Caki2 (cell line): ENCODE measurements around the gene TNS3. TPM values are rescaled to one million over a fixed set of nuclear protein-coding genes. Genes with fewer than 3 reads are reported as not detected.

ENCODE experiments used
- DNase-seq: peaks from one replicate; pipeline ENCODE4 v3.0.0-alpha.2; 2015; ENCODE audit warnings: low read depth
- in situ Hi-C: cut with HindIII; loops from 2 replicates; pipeline ENCODE4 v1.10.0; 2016; ENCODE audit warnings: low sequenced_read_pairs, low pct_unique_long_range_greater_than_20kb, mixed read lengths
- total RNA-seq: library from RNA; depleted of rRNA; stranded (reverse); fragments of >200 nt; shearing (Covaris generic); gene quantifications from 2 replicates; pipeline ENCODE4 v1.2.3, GENCODE V29; 2014; ENCODE audit warnings: low replicate concordance

Gene TNS3
- total RNA-seq, 1 experiment from 2014 or later, result 50.5 TPM

- in situ Hi-C loops, result no loop called here
- no peak for DNase-seq
These were observed 125.5 kb downstream of the TNS3 start for GRCh38 chr7:47456210-47456955.

GRCh38 chr7:47455872-47456185 lies 126.1 kb downstream of the TNS3 start:
- no peak for DNase-seq
- in situ Hi-C loops, result no loop called here

GRCh38 chr7:47454974-47455871 lies 126.7 kb downstream of the TNS3 start:
- in situ Hi-C loops, result no loop called here
- no peak for DNase-seq

- in situ Hi-C loops, result no loop called here
- DNase-seq, result no peak
These were observed 127.6 kb downstream of the TNS3 start for GRCh38 chr7:47454069-47454973.

- in situ Hi-C loops, result no loop called here
- no peak for DNase-seq
These were observed 128.5 kb downstream of the TNS3 start for GRCh38 chr7:47453093-47454061.

- no peak for DNase-seq
- in situ Hi-C loops, result no loop called here
These were observed 129.2 kb downstream of the TNS3 start for GRCh38 chr7:47452715-47453092.

GRCh38 chr7:47452295-47452694 lies 129.6 kb downstream of the TNS3 start:
- DNase-seq, result no peak
- in situ Hi-C loops, result no loop called here

GRCh38 chr7:47451851-47452205 lies 130.1 kb downstream of the TNS3 start:
- no peak for DNase-seq
- in situ Hi-C loops, result no loop called here

GRCh38 chr7:47449810-47450590 lies 131.9 kb downstream of the TNS3 start:
- DNase-seq, result no peak
- in situ Hi-C loops, result no loop called here

- in situ Hi-C loops, result no loop called here
- DNase-seq, result no peak
These were observed 132.9 kb downstream of the TNS3 start for GRCh38 chr7:47448971-47449370.

GRCh38 chr7:47447621-47448349 lies 134.1 kb downstream of the TNS3 start:
- in situ Hi-C loops, result no loop called here
- no peak for DNase-seq

GRCh38 chr7:47446871-47447466 lies 134.9 kb downstream of the TNS3 start:
- in situ Hi-C loops, result no loop called here

GRCh38 chr7:47444376-47445098 lies 137.4 kb downstream of the TNS3 start:
- in situ Hi-C loops, result no loop called here
- DNase-seq, result no peak

More at GRCh38 chr7:47446871-47447466, 134.9 kb downstream of the TNS3 start:
- no peak for DNase-seq

GRCh38 chr7:47443049-47443448 lies 138.9 kb downstream of the TNS3 start:
- no peak for DNase-seq

GRCh38 chr7:47442605-47442865 lies 139.4 kb downstream of the TNS3 start:
- in situ Hi-C loops, result no loop called here

More at GRCh38 chr7:47443049-47443448, 138.9 kb downstream of the TNS3 start:
- in situ Hi-C loops, result no loop called here

More at GRCh38 chr7:47442605-47442865, 139.4 kb downstream of the TNS3 start:
- no peak for DNase-seq
